ENCODE results near the gene C5orf15. TPM values are rescaled to one million over a fixed set of nuclear protein-coding genes. Genes with fewer than 3 reads are reported as not detected.

The C5orf15 gene
- total and polyA plus RNA-seq, 4 donors: 21.2 to 32.4 (median 28.7) TPM

DNA sequence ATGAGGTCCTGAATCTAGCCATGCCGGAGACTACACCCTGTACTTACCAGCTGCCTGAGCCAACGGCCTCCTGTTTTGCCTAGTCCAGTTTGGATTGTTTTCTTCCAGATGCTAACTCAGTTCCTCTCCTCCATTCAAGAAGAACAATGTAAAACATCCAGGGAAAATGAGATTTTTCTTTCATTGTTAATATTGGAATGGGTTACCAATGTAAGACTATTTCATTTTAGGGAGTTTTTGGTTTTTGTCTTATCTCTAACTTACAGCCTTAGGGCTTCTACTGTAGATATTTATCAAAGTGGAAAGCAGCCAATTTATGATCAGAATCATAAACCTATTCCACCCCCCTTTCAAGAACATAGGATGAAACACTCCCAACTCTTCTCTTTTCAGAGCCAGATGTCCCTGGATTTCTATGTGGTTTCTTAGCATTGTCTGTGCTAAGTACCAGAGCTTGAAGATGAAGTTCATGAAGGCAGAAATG, 39.9 kb upstream of the C5orf15 start:
- 60% methylated on average over 2 of the region's 2 CpGs for WGBS
- no peak for DNase-seq (ENCODE audit: low spot score)

DNA sequence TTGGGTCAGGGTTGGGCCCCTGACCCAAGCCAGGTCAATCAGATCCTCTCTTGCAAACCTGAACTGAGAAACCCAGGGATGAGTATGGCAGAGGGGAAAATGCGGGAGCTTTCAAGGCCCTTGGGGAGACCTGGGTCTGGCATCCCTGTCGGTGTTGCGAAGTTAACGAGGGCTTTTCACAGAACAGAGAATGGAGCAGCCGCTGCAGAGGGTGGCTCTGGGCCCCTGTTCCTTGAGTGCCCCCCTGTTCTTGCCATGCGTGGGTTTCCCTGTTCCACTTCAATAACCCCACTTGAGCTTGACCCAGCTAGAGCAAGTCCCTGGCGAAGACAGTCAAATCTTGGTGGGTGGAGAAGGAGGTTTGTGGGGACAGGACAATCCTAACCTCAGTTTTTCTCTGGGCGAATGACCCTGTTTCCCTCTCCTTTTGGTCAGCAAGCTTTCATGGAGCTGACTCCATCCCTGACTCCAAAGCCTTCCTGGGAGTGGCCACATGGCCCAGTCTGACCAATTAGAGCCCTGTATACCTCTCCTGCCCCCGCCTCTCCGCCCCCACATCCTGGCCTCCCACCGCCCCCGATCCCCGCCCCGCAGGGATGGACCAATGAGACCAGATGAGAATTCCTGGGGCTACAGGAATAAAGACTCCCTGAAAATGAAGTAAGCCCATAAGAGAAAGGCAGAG, 39.3 kb upstream of the C5orf15 start:
- 83% methylated on average over 14 of the region's 14 CpGs for WGBS
- Histone ChIP-seq H3K27me3 (ENCODE audit: control insufficient read depth in 4 of 4, insufficient read depth in 4 of 4, low read length in 3 of 4) (no peaks in the 10 kb centered on the region), H3K4me1 (ENCODE audit: control insufficient read depth in 4 of 4, insufficient read depth in 4 of 4, low read length in 3 of 4) (peaks cover 8 to 21% (median 14%) of the 10 kb centered on the region in 4 donors), H3K9ac (ENCODE audit: low read depth in 1 of 2, low read length in 2 of 2) (no peak overlapping the region), H3K36me3 (ENCODE audit: control insufficient read depth in 4 of 4, insufficient read depth in 3 of 4, low read depth in 1 of 4, low read length in 3 of 4) (no peaks in the 10 kb centered on the region), H3K9me3 (ENCODE audit: control insufficient read depth in 4 of 4, low read length in 3 of 4) (no peaks in the 10 kb centered on the region), H3K27ac (ENCODE audit: low read depth in 1 of 2, low read length in 2 of 2) (no peak overlapping the region), H3K4me3 (ENCODE audit: low read depth in 1 of 3, low read length in 3 of 3) (no peak overlapping the region)
- DNase-seq (ENCODE audit: low spot score): no peak
- TF ChIP-seq, protein P1, sequence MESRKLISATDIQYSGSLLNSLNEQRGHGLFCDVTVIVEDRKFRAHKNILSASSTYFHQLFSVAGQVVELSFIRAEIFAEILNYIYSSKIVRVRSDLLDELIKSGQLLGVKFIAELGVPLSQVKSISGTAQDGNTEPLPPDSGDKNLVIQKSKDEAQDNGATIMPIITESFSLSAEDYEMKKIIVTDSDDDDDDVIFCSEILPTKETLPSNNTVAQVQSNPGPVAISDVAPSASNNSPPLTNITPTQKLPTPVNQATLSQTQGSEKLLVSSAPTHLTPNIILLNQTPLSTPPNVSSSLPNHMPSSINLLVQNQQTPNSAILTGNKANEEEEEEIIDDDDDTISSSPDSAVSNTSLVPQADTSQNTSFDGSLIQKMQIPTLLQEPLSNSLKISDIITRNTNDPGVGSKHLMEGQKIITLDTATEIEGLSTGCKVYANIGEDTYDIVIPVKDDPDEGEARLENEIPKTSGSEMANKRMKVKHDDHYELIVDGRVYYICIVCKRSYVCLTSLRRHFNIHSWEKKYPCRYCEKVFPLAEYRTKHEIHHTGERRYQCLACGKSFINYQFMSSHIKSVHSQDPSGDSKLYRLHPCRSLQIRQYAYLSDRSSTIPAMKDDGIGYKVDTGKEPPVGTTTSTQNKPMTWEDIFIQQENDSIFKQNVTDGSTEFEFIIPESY (IDR thresholded peaks at IDR 0.05): no peak
- no peak for TF ChIP-seq GABPA (IDR thresholded peaks at IDR 0.05 in 1 of 2, conservative IDR thresholded peaks at IDR 0.05 in 1 of 2)
- TF ChIP-seq TAF1 (conservative IDR thresholded peaks at IDR 0.05): no peak
- TF ChIP-seq, protein P2, sequence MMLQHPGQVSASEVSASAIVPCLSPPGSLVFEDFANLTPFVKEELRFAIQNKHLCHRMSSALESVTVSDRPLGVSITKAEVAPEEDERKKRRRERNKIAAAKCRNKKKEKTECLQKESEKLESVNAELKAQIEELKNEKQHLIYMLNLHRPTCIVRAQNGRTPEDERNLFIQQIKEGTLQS (IDR thresholded peaks at IDR 0.05): no peak
- no peak for TF ChIP-seq FOXA2 (IDR thresholded peaks at IDR 0.05)
- TF ChIP-seq RXRA (IDR thresholded peaks at IDR 0.05): no peak
- no peak for TF ChIP-seq RAD21 (IDR thresholded peaks at IDR 0.05)
- no peak for TF ChIP-seq JUND (IDR thresholded peaks at IDR 0.05)
- TF ChIP-seq HNF4G (IDR thresholded peaks at IDR 0.05): no peak
- TF ChIP-seq HNF4A (conservative IDR thresholded peaks at IDR 0.05): no peak
- TF ChIP-seq SP1 (IDR thresholded peaks at IDR 0.05): no peak
- TF ChIP-seq, protein P3, sequence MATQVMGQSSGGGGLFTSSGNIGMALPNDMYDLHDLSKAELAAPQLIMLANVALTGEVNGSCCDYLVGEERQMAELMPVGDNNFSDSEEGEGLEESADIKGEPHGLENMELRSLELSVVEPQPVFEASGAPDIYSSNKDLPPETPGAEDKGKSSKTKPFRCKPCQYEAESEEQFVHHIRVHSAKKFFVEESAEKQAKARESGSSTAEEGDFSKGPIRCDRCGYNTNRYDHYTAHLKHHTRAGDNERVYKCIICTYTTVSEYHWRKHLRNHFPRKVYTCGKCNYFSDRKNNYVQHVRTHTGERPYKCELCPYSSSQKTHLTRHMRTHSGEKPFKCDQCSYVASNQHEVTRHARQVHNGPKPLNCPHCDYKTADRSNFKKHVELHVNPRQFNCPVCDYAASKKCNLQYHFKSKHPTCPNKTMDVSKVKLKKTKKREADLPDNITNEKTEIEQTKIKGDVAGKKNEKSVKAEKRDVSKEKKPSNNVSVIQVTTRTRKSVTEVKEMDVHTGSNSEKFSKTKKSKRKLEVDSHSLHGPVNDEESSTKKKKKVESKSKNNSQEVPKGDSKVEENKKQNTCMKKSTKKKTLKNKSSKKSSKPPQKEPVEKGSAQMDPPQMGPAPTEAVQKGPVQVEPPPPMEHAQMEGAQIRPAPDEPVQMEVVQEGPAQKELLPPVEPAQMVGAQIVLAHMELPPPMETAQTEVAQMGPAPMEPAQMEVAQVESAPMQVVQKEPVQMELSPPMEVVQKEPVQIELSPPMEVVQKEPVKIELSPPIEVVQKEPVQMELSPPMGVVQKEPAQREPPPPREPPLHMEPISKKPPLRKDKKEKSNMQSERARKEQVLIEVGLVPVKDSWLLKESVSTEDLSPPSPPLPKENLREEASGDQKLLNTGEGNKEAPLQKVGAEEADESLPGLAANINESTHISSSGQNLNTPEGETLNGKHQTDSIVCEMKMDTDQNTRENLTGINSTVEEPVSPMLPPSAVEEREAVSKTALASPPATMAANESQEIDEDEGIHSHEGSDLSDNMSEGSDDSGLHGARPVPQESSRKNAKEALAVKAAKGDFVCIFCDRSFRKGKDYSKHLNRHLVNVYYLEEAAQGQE (IDR thresholded peaks at IDR 0.05): no peak
- TF ChIP-seq NR2F2 (IDR thresholded peaks at IDR 0.05): no peak

More for the DNA sequence above, 39.9 kb upstream of the C5orf15 start:
- TF ChIP-seq NR2F2 (IDR thresholded peaks at IDR 0.05) (no peak), FOXA1 (IDR thresholded peaks at IDR 0.05) (no peak), TAF1 (conservative IDR thresholded peaks at IDR 0.05) (no peak), JUND (IDR thresholded peaks at IDR 0.05) (no peak), EGR1 (IDR thresholded peaks at IDR 0.05; ENCODE audit: low read depth in 2 of 2) (no peak), YY1 (IDR thresholded peaks at IDR 0.05) (no peak), HNF4G (IDR thresholded peaks at IDR 0.05) (no peak), RAD21 (IDR thresholded peaks at IDR 0.05) (no peak), FOXA2 (IDR thresholded peaks at IDR 0.05) (no peak), GABPA (IDR thresholded peaks at IDR 0.05 in 1 of 2, conservative IDR thresholded peaks at IDR 0.05 in 1 of 2) (no peak), SP1 (IDR thresholded peaks at IDR 0.05) (no peak), RXRA (IDR thresholded peaks at IDR 0.05) (no peak)
- TF ChIP-seq, protein P1 (IDR thresholded peaks at IDR 0.05): no peak
- TF ChIP-seq, protein P4, sequence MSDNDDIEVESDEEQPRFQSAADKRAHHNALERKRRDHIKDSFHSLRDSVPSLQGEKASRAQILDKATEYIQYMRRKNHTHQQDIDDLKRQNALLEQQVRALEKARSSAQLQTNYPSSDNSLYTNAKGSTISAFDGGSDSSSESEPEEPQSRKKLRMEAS (IDR thresholded peaks at IDR 0.05): no peak
- TF ChIP-seq, protein P2 (IDR thresholded peaks at IDR 0.05): no peak
- TF ChIP-seq, protein P5, sequence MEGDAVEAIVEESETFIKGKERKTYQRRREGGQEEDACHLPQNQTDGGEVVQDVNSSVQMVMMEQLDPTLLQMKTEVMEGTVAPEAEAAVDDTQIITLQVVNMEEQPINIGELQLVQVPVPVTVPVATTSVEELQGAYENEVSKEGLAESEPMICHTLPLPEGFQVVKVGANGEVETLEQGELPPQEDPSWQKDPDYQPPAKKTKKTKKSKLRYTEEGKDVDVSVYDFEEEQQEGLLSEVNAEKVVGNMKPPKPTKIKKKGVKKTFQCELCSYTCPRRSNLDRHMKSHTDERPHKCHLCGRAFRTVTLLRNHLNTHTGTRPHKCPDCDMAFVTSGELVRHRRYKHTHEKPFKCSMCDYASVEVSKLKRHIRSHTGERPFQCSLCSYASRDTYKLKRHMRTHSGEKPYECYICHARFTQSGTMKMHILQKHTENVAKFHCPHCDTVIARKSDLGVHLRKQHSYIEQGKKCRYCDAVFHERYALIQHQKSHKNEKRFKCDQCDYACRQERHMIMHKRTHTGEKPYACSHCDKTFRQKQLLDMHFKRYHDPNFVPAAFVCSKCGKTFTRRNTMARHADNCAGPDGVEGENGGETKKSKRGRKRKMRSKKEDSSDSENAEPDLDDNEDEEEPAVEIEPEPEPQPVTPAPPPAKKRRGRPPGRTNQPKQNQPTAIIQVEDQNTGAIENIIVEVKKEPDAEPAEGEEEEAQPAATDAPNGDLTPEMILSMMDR (IDR thresholded peaks at IDR 0.05; ENCODE audit: low read depth, low read length, missing input control): no peak
- no peak overlapping the region for H3K9ac ChIP-seq (ENCODE audit: low read depth in 1 of 2, low read length in 2 of 2)
- H3K9me3 ChIP-seq (ENCODE audit: control insufficient read depth in 4 of 4, low read length in 3 of 4): no peaks in the 10 kb centered on the region
- peaks cover 4 to 16% (median 9%) of the 10 kb centered on the region in 4 donors for H3K4me1 ChIP-seq (ENCODE audit: control insufficient read depth in 4 of 4, insufficient read depth in 4 of 4, low read length in 3 of 4)
- H3K4me3 ChIP-seq (ENCODE audit: low read depth in 1 of 3, low read length in 3 of 3): no peak overlapping the region
- no peak overlapping the region for H3K27ac ChIP-seq (ENCODE audit: low read depth in 1 of 2, low read length in 2 of 2)
- no peaks in the 10 kb centered on the region for H3K36me3 ChIP-seq (ENCODE audit: control insufficient read depth in 4 of 4, insufficient read depth in 3 of 4, low read depth in 1 of 4, low read length in 3 of 4)
- H3K27me3 ChIP-seq (ENCODE audit: control insufficient read depth in 4 of 4, insufficient read depth in 4 of 4, low read length in 3 of 4): no peaks in the 10 kb centered on the region
